Activated naive CD4-positive, alpha-beta T cell treated with Interleukin-2 at 50 U/mL for 16 hours (primary cell): Measurements from ENCODE around the gene TSPAN5.
"Not testable (repeated sequence)": the region's sequence is repeated elsewhere in the genome, so short reads cannot be mapped to it uniquely, and the experiment has no call there.

Experiments
- DNase-seq: peaks from one replicate; pipeline ENCODE4 v3.0.0-alpha.2; 2020

The TSPAN5 gene

GRCh38 chr4:98544141-98544817, 114.1 kb downstream of the TSPAN5 start:
- DNase-seq, result no peak

GRCh38 chr4:98542011-98542410, 116.4 kb downstream of the TSPAN5 start:
- DNase-seq, result no peak

- DNase-seq, result no peak
Observed at GRCh38 chr4:98540803-98541202, 117.6 kb downstream of the TSPAN5 start.

- DNase-seq, result no peak
Observed at GRCh38 chr4:98539741-98540140, 118.7 kb downstream of the TSPAN5 start.

GRCh38 chr4:98539299-98539698, 119.1 kb downstream of the TSPAN5 start:
- no peak for DNase-seq

- DNase-seq, result no peak
Observed at GRCh38 chr4:98536631-98537030, 121.8 kb downstream of the TSPAN5 start.

GRCh38 chr4:98534146-98534545, 124.3 kb downstream of the TSPAN5 start:
- not testable (repeated sequence) for DNase-seq

- no peak for DNase-seq
Observed at GRCh38 chr4:98530572-98530971, 127.8 kb downstream of the TSPAN5 start.

GRCh38 chr4:98529970-98530569, 128.3 kb downstream of the TSPAN5 start:
- no peak for DNase-seq

- peak; percentile 16 for DNase-seq
Observed at GRCh38 chr4:98528882-98529281, 129.5 kb downstream of the TSPAN5 start.

- no peak for DNase-seq
Observed at GRCh38 chr4:98527534-98528269, 130.7 kb downstream of the TSPAN5 start.

GRCh38 chr4:98524230-98524629, 134.2 kb downstream of the TSPAN5 start:
- DNase-seq, result no peak

- DNase-seq, result no peak
Observed at GRCh38 chr4:98522636-98523395, 135.6 kb downstream of the TSPAN5 start.

GRCh38 chr4:98522062-98522461, 136.3 kb downstream of the TSPAN5 start:
- no peak for DNase-seq

GRCh38 chr4:98521486-98521885, 136.9 kb downstream of the TSPAN5 start:
- DNase-seq, result no peak

GRCh38 chr4:98519268-98519977, 139.0 kb downstream of the TSPAN5 start:
- DNase-seq, result no peak

GRCh38 chr4:98518559-98519267, 139.7 kb downstream of the TSPAN5 start:
- DNase-seq, result no peak

GRCh38 chr4:98517218-98518021, 141.0 kb downstream of the TSPAN5 start:
- no peak for DNase-seq

- DNase-seq, result no peak
Observed at GRCh38 chr4:98516441-98517217, 141.8 kb downstream of the TSPAN5 start.

GRCh38 chr4:98516042-98516440, 142.4 kb downstream of the TSPAN5 start:
- DNase-seq, result no peak
